CD14-positive monocyte (primary cell): ENCODE results near the gene CAD. TPM values are rescaled to one million over a fixed set of nuclear protein-coding genes. Genes with fewer than 3 reads are reported as not detected.
A peak's percentile ranks its signal among the peaks of the same experiment; 100 is the strongest.

ENCODE experiments used
- DNase-seq, 3 donors: peaks; one replicate each; pipeline ENCODE4 v3.0.0-alpha.2; 2011 to 2022
- H2AFZ ChIP-seq: 2 replicates; pipeline ENCODE4 v1.6.0; 2012; ENCODE audit warnings: mild to moderate bottlenecking, low read depth, low read length, inconsistent platforms; ENCODE audit not compliant: insufficient read depth, poor library complexity, severe bottlenecking
- H3K27ac ChIP-seq, 2 donors: 1 replicate in 1 of 2; 2 replicates in 1 of 2; pipeline ENCODE4 v1.5.1; 2012 to 2013; ENCODE audit warnings: low read length in 2 of 2, control low read depth in 1 of 2, inconsistent platforms in 1 of 2, low read depth in 1 of 2, mild to moderate bottlenecking in 1 of 2
- H3K27me3 ChIP-seq, 2 donors: one replicate each; pipeline versions ENCODE4 v1.6.0 to v1.6.1; 2011 to 2013; ENCODE audit warnings: low read length in 2 of 2; ENCODE audit not compliant: control insufficient read depth in 2 of 2, insufficient read depth in 2 of 2
- H3K36me3 ChIP-seq, 2 donors: replicated peaks in 1 of 2; 1 replicate in 1 of 2; 2 replicates in 1 of 2; pipeline versions ENCODE4 v1.5.1 to v1.6.1; 2012 to 2013; ENCODE audit warnings: low read length in 2 of 2, control low read depth in 1 of 2, inconsistent platforms in 1 of 2, mild to moderate bottlenecking in 1 of 2; ENCODE audit not compliant: insufficient read depth in 2 of 2, control insufficient read depth in 1 of 2
- H3K4me1 ChIP-seq, 2 donors: 1 replicate in 1 of 2; 2 replicates in 1 of 2; pipeline versions ENCODE4 v1.5.1 to v1.6.1; 2012 to 2013; ENCODE audit warnings: low read length in 2 of 2, control low read depth in 1 of 2, inconsistent platforms in 1 of 2, mild to moderate bottlenecking in 1 of 2, moderate library complexity in 1 of 2; ENCODE audit not compliant: insufficient read depth in 2 of 2, control insufficient read depth in 1 of 2
- H3K4me2 ChIP-seq: replicated peaks from 2 replicates; pipeline ENCODE3; 2012; ENCODE audit warnings: low read length, moderate library complexity, mild to moderate bottlenecking; ENCODE audit not compliant: poor library complexity, severe bottlenecking; ENCODE audit errors: extremely low read depth
- H3K4me3 ChIP-seq, 3 experiments: fragments of 200-600 bp in 1 of 3; sonication (generic) in 1 of 3; replicated peaks in 1 of 3; 1 replicate in 2 of 3; 2 replicates in 1 of 3; pipeline ENCODE4 v1.5.1; 2011 to 2013; ENCODE audit warnings: low read length in 3 of 3, mild to moderate bottlenecking in 3 of 3, control low read depth in 2 of 3, low read depth in 2 of 3, inconsistent platforms in 1 of 3, moderate library complexity in 1 of 3
- H3K79me2 ChIP-seq: 2 replicates; pipeline ENCODE4 v1.6.0; 2012; ENCODE audit warnings: mild to moderate bottlenecking, control low read depth, inconsistent platforms, low read length, moderate library complexity; ENCODE audit not compliant: insufficient read depth
- H3K9ac ChIP-seq: 2 replicates; pipeline ENCODE4 v1.6.0; 2017; ENCODE audit warnings: low read length, mild to moderate bottlenecking; ENCODE audit not compliant: insufficient read depth, poor library complexity, severe bottlenecking
- H3K9me3 ChIP-seq, 2 donors: replicated peaks in 1 of 2; 1 replicate in 1 of 2; 2 replicates in 1 of 2; pipeline versions ENCODE4 v1.5.1 to v1.6.1; 2012 to 2013; ENCODE audit warnings: low read length in 2 of 2, control low read depth in 1 of 2; ENCODE audit not compliant: control insufficient read depth in 1 of 2, insufficient read depth in 1 of 2
- H4K20me1 ChIP-seq: 2 replicates; pipeline ENCODE4 v1.6.0; 2012; ENCODE audit warnings: mild to moderate bottlenecking, low read length, control low read depth, moderate library complexity; ENCODE audit not compliant: insufficient read depth
- H3K27ac Mint-ChIP-seq, 7 donors: one replicate each; pipeline ENCODE4 v1.8.0; 2020; ENCODE audit warnings: mild to moderate bottlenecking in 7 of 7, mixed read lengths in 7 of 7, moderate library complexity in 6 of 7, inconsistent platforms in 2 of 7
- H3K27me3 Mint-ChIP-seq, 3 donors: one replicate each; pipeline ENCODE4 v1.8.0; 2021 to 2022; ENCODE audit warnings: low read depth in 3 of 3, mild to moderate bottlenecking in 3 of 3, mixed read lengths in 3 of 3, moderate library complexity in 3 of 3, inconsistent platforms in 1 of 3
- H3K36me3 Mint-ChIP-seq, 2 donors: one replicate each; pipeline ENCODE4 v1.8.0; 2020; ENCODE audit warnings: mixed read lengths in 2 of 2, inconsistent platforms in 1 of 2, mild to moderate bottlenecking in 1 of 2
- H3K4me1 Mint-ChIP-seq: one replicate; pipeline ENCODE4 v1.8.0; 2020; ENCODE audit warnings: mild to moderate bottlenecking, mixed read lengths
- H3K4me3 Mint-ChIP-seq, 2 donors: one replicate each; pipeline ENCODE4 v1.8.0; 2020; ENCODE audit warnings: mild to moderate bottlenecking in 2 of 2, mixed read lengths in 2 of 2, moderate library complexity in 1 of 2
- H3K9me3 Mint-ChIP-seq, 7 donors: one replicate each; pipeline ENCODE4 v1.8.0; 2020 to 2022; ENCODE audit warnings: mixed read lengths in 7 of 7, mild to moderate bottlenecking in 6 of 7, moderate library complexity in 6 of 7, inconsistent platforms in 2 of 7
- WGBS: methylation state at CpG from one replicate; pipeline ENCODE4 v1.1.5; 2013; ENCODE audit warnings: missing lambda C conversion rate; ENCODE audit not compliant: insufficient coverage; 5-methylcytosine and 5-hydroxymethylcytosine counted together
- intact Hi-C, 2 donors: fragments of 100-400 bp; cut with micrococcal nuclease; formaldehyde crosslinking; loops; one replicate each; pipeline versions ENCODE4 v1.15.0 to v1.15.1; 2023
- polyA plus RNA-seq, 3 donors: library from polyadenylated mRNA; depleted of rRNA in 1 of 3; unstranded in 2 of 3; stranded (reverse) in 1 of 3; fragments of 300-500 nt in 2 of 3; fragments of >200 nt in 1 of 3; fragmentation: Illumina TruSeq in 2 of 3; gene quantifications; 1 replicate in 2 of 3; 2 replicates in 1 of 3; pipeline ENCODE4 v1.2.3, GENCODE V29; 2012 to 2021
- TF ChIP-seq, protein P1 (sequence below): fragments of 200-600 bp; IDR thresholded peaks from one replicate; pipeline ENCODE4 v1.8.0; 2022; ENCODE audit warnings: antibody characterized with exemption, mild to moderate bottlenecking

Gene CAD
- polyA plus RNA-seq, 3 donors = 0.71 to 17.3 (median 1.7) TPM

GRCh38 chr2:27258051-27258450 lies 40.9 kb downstream of the CAD start:
- WGBS = 88% methylated on average over 4 of the region's 8 CpGs
- no peaks in the 10 kb centered on the region for H3K79me2 ChIP-seq
- peaks cover 0 to 12% of the 10 kb centered on the region in 2 donors for H3K9me3 ChIP-seq
- H3K36me3 ChIP-seq = no peaks in the 10 kb centered on the region
- peaks cover 3 to 14% of the 10 kb centered on the region in 2 donors for H3K4me1 ChIP-seq
- no peak overlapping the region for H3K27ac ChIP-seq
- DNase-seq = no peak
- H3K27me3 ChIP-seq = peaks cover 28 to 44% of the 10 kb centered on the region in 2 donors
- TF ChIP-seq, protein P1, sequence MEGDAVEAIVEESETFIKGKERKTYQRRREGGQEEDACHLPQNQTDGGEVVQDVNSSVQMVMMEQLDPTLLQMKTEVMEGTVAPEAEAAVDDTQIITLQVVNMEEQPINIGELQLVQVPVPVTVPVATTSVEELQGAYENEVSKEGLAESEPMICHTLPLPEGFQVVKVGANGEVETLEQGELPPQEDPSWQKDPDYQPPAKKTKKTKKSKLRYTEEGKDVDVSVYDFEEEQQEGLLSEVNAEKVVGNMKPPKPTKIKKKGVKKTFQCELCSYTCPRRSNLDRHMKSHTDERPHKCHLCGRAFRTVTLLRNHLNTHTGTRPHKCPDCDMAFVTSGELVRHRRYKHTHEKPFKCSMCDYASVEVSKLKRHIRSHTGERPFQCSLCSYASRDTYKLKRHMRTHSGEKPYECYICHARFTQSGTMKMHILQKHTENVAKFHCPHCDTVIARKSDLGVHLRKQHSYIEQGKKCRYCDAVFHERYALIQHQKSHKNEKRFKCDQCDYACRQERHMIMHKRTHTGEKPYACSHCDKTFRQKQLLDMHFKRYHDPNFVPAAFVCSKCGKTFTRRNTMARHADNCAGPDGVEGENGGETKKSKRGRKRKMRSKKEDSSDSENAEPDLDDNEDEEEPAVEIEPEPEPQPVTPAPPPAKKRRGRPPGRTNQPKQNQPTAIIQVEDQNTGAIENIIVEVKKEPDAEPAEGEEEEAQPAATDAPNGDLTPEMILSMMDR = no peak
- peaks cover 0 to 8% (median 4%) of the 10 kb centered on the region in 7 donors for H3K9me3 Mint-ChIP-seq
- no peak overlapping the region for H3K4me2 ChIP-seq
- H4K20me1 ChIP-seq = no peaks in the 10 kb centered on the region
- H3K4me3 Mint-ChIP-seq = no peak overlapping the region
- peaks cover 39 to 57% (median 46%) of the 10 kb centered on the region in 3 donors for H3K27me3 Mint-ChIP-seq
- no peak overlapping the region for H2AFZ ChIP-seq
- peak overlapping the region in 1 of 7 donors; percentile 9 for H3K27ac Mint-ChIP-seq
- H3K36me3 Mint-ChIP-seq = peaks cover under 1 to 12% of the 10 kb centered on the region in 2 donors
- peaks cover 6% of the 10 kb centered on the region for H3K4me1 Mint-ChIP-seq
- no peak overlapping the region for H3K9ac ChIP-seq
- no peak overlapping the region for H3K4me3 ChIP-seq
- intact Hi-C loops = no loop called here

DNA sequence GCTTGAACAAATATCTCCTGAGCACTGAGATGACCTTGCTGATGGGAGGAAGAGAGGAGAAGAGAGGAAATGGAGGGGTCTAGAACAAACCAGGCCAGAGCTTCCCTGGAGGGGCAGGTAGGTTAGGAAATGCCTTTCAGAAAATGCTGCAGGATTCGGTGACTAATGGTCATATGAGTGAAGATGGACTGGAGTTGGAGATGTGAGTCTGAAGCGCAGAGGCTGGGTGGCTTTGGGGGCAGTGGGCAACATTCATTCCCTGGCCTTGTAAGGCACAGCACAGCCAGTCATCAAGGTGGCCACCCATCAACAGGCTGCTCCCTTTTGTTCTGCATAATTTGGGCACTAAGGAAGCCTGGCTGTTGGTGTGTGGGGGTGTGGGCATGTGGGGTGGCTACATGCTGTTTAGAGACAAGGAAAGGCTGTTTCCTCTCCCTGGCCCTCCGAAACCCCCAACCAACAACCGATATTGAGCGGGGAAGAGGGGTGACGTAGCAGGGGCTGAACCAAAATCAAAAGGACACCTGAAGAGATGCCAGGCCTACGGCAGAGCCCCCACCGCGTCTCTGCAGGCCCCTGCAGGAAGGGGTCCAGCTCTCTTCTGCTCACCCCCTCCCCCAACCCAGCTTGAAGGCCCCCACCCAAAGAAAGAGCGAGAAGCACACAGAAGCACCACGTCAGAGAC lies 44.2 kb downstream of the CAD start:
- intact Hi-C loops = no loop called here

More for the DNA sequence above, 44.2 kb downstream of the CAD start:
- Mint-ChIP-seq H3K27me3 (peaks cover 37 to 43% (median 40%) of the 10 kb centered on the region in 3 donors), H3K9me3 (peaks cover 0 to 18% (median 13%) of the 10 kb centered on the region in 7 donors), H3K4me3 (peak overlapping the region; percentile 51 to 87), H3K27ac (peak overlapping the region in 1 of 7 donors; percentile 79), H3K36me3 (peaks cover 10 to 22% of the 10 kb centered on the region in 2 donors), H3K4me1 (peaks cover 29% of the 10 kb centered on the region)
- no peaks in the 10 kb centered on the region for H3K36me3 ChIP-seq
- no peak for DNase-seq
- H3K9ac ChIP-seq = no peak overlapping the region
- H3K27ac ChIP-seq = no peak overlapping the region
- peaks cover 26 to 38% of the 10 kb centered on the region in 2 donors for H3K4me1 ChIP-seq
- no peaks in the 10 kb centered on the region for H4K20me1 ChIP-seq
- peak overlapping the region; percentile 96 for H3K4me2 ChIP-seq
- H3K4me3 ChIP-seq = no peak overlapping the region
- TF ChIP-seq, protein P1 = no peak
- peak overlapping the region; percentile 77 for H2AFZ ChIP-seq
- H3K79me2 ChIP-seq = no peaks in the 10 kb centered on the region
- peaks cover 60 to 77% of the 10 kb centered on the region in 2 donors for H3K27me3 ChIP-seq
- H3K9me3 ChIP-seq = peaks cover 0 to 36% of the 10 kb centered on the region in 2 donors
- WGBS = 81% methylated on average over 7 of the region's 11 CpGs
